AG09319 (cell line): ENCODE data around the gene GUCD1.

Experiments used
- DNase-seq: peaks from one replicate; pipeline ENCODE4 v3.0.0-alpha.2; 2010; ENCODE audit warnings: low read depth; ENCODE audit errors: extremely low read depth
- TF ChIP-seq, protein P1 (sequence below): IDR thresholded peaks from 2 replicates; pipeline ENCODE4 v1.5.1; 2011; ENCODE audit warnings: low read depth, mild to moderate bottlenecking, inconsistent platforms, low read length, moderate library complexity

Gene GUCD1

DNA sequence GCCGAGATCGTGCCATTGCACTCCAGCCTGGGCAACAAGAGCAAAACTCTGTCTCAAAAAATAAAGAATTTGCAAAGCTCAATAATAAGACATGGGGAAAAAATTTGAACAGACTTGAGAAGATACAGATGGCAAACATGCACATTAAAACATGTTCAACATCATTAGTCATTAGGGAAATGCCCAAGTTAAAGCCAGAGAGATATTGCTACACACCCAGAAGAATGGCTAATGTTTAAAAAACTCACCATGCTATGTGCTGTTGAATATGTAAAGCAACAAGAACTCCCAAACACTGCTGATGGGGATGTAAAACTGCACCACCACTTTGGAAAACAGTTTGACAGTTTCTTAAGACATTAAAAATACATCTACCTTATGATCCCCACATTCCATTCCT lies 25.3 kb upstream of the GUCD1 start:
- peak; percentile 42 for DNase-seq

DNA sequence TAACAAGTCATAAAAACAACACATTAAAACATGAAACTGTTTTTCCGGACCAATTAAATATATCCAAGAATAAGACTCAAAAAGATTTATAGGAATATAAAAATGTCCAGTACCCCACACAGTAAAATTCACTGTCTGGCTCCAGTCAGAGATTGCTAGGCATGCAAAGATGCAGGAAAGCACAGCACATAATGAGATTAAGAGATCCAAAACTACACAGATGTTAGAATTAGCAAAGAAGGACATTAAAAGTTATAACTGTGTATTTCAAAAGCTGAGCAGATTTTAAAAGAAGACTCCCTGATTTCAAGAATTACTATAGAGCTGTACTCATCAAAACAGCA lies 24.3 kb upstream of the GUCD1 start:
- no peak for DNase-seq
- TF ChIP-seq, protein P1, sequence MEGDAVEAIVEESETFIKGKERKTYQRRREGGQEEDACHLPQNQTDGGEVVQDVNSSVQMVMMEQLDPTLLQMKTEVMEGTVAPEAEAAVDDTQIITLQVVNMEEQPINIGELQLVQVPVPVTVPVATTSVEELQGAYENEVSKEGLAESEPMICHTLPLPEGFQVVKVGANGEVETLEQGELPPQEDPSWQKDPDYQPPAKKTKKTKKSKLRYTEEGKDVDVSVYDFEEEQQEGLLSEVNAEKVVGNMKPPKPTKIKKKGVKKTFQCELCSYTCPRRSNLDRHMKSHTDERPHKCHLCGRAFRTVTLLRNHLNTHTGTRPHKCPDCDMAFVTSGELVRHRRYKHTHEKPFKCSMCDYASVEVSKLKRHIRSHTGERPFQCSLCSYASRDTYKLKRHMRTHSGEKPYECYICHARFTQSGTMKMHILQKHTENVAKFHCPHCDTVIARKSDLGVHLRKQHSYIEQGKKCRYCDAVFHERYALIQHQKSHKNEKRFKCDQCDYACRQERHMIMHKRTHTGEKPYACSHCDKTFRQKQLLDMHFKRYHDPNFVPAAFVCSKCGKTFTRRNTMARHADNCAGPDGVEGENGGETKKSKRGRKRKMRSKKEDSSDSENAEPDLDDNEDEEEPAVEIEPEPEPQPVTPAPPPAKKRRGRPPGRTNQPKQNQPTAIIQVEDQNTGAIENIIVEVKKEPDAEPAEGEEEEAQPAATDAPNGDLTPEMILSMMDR, result no peak

More for the DNA sequence above, 25.3 kb upstream of the GUCD1 start:
- TF ChIP-seq, protein P1, result no peak

DNA sequence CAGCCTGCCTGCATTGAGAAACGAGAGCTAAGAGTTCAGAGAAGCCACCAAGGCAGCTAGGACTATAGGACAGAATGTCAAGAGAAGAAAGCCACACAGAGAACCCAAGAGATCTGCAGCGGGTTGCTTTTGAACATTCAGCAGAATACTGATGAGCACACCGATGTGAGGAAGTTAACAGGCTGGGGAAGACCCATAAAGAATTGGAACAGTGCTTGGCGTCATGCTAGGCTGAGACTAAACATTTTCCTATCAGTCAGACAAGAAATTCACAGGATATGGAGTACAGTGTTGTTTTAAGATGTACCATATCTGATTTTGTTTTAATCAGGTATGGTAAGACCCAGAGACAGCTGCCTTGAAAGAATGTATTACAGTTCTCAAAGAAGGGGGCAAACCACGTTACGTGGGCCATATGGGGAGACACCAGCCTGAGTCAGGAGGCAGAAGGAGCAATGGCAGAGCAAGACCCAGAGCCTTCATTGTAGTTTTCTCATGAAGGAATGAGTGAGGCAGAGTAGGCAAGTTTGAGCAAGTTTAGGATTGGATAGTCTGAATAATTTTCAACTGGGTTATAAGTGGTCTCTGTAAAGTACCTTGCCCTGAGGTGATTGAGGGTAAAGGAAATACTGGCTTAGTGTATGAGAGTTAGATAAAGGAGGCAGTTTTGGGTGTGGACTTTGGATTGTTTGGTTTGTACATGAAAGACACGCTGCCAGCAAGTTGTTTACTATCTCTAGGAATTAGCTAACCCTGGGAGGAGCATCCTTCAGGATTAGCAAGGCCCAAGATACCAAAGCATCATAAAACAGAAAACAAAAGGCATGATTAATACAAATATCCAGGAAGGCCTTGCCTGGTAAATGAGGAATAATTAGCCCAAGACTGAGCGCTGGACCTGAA lies 23.7 kb upstream of the GUCD1 start:
- DNase-seq, result no peak
- TF ChIP-seq, protein P1, result no peak

DNA sequence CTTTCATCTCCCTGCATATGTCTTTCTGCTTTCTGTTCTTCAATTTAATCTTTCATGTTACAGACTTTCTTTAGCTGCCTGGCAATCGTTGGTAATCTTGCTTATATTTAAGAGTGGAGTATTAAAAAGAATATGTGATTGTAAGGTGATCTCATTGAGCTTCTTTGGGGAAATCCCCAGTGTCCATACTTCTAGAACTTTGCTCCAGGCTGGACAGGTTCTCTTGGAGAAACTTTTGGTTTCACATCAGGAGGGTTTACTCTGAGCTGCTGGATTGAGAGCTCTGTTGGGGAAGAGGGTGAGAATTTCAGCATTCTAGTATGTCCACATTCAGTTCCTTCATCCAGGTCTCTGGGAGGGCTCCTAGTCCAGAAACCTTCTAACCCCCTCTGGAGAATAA lies 21.8 kb upstream of the GUCD1 start:
- no peak for DNase-seq
- TF ChIP-seq, protein P1, result no peak

DNA sequence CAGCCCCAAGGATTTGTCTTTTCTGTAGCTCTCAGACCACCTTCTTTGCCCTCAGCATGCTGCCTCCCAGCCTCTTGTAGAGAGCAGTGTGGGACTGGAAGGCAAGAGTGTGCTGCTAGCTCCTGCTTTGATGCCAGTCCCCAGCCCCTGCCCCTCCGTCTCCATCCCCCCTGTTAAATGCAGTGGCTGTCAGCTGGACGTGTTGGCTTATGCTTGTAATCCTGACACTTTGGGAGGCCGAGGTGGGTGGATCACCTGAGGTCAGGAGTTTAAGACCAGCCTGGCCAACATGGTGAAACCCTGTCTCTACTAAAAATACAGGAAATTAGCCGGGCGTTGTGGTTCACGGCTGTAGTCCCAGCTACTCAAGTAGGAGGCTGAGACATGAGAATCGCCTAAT lies 16.3 kb upstream of the GUCD1 start:
- TF ChIP-seq, protein P1, result no peak
- DNase-seq, result no peak

DNA sequence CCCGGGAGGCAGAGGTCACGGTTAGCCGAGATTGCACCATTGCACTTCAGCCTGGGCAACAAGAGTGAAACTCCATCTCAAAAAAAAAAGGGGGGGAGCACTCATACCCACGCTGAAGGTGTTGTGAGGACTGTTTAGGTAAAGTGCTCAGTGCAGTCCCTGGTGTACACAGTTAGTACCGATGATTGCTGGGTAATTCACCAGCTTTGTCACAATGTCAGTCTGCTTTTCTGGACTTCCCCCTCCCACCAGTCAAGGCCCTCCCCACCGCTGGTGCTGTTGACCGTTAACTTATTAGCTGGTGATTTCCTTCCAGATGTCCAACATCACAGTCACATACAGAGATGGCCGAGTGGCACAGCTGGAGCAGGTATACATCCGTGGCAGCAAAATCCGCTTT lies 12.7 kb upstream of the GUCD1 start:
- TF ChIP-seq, protein P1, result no peak
- no peak for DNase-seq

DNA sequence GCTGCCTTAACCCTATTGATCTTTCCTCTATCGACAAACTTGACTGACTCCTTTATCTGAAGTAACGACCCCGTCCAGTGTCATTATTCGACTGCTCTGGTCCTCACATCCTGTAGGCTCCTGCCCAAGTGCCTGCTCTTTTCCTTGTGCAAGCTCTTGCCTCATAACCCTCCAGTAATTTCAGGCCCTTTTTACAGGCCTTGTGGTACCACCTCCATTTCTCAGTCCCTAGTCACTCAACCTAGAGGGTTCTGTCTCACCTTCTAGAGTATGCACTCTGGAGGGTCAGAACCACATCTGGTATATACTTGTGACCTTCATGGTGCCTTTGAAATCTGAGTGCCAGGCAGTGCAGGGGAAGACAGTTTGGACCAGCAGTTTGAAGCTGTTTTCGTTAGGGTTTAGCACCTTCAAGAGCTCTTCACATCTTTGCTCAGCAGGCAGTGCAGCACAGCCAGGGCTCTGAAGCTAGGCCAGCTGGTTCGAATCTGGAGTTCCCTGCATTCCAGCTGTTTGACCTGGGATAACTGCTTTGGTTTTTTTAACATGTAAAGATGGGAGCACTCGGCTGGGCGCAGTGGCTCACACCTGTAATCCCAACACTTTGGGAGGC lies 12.1 kb upstream of the GUCD1 start:
- TF ChIP-seq, protein P1, result no peak
- DNase-seq, result no peak
